ENCODE data around the gene COMTD1. TPM values are rescaled to one million over a fixed set of nuclear protein-coding genes. Genes with fewer than 3 reads are reported as not detected.

The COMTD1 gene
- total and polyA plus RNA-seq, 12 donors, result 2.0 to 137 (median 32.7) TPM

DNA sequence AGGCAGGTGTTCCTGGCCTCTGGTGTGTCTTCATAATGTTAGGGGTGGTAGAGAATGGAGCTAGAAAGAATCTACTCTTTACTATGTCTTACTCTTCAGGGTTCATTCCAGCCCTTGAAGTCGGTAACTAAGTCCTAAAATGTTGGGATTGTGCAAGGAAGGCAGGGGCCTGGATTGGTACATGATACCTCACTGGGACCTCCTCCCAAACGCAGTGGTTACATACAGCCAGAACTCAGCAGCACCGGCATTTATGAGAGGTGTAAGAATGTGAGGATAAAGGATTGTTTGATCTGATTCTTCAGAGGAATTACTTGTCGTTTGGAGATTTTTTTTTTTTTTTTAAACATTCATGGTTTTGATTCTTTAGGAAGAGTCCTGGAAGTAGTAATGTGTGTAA, 6.9 kb downstream of the COMTD1 start:
- intact Hi-C loops (cut with DNase I), result no loop called here
- peaks cover 33 to 58% of the 10 kb centered on the region in 2 donors for H3K4me1 ChIP-seq (replicated peaks in 1 of 2)
- WGBS, 4 donors, result 60 to 76% (median 68%) methylated on average over 4 of the region's 4 CpGs

DNA sequence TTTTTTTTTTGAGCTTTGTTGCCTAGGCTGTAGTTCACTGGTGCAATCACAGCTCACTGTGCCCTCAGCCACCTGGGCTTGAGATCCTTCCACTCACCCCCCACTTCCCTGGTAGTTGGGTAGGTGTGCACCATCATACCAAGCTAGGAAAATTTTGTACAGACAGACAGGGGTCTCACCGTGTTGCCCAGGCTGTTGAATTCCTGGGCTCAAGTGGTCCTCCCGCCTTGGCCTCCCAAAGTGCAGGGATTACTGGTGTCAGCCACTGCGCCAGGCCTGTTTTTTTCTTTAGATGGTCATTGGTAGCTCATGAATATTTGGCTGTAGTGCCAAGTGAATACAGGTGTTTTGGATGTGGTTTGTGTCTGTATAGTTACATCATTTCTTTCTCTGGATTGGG, 7.5 kb downstream of the COMTD1 start:
- H3K9me3 ChIP-seq (replicated peaks in 1 of 3), result no peaks in the 10 kb centered on the region
- no peak for TF ChIP-seq POLR2A (IDR thresholded peaks at IDR 0.05)
- TF ChIP-seq, protein P1, sequence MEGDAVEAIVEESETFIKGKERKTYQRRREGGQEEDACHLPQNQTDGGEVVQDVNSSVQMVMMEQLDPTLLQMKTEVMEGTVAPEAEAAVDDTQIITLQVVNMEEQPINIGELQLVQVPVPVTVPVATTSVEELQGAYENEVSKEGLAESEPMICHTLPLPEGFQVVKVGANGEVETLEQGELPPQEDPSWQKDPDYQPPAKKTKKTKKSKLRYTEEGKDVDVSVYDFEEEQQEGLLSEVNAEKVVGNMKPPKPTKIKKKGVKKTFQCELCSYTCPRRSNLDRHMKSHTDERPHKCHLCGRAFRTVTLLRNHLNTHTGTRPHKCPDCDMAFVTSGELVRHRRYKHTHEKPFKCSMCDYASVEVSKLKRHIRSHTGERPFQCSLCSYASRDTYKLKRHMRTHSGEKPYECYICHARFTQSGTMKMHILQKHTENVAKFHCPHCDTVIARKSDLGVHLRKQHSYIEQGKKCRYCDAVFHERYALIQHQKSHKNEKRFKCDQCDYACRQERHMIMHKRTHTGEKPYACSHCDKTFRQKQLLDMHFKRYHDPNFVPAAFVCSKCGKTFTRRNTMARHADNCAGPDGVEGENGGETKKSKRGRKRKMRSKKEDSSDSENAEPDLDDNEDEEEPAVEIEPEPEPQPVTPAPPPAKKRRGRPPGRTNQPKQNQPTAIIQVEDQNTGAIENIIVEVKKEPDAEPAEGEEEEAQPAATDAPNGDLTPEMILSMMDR (IDR thresholded peaks at IDR 0.05), result no peak
- no peak overlapping the region for H3K27ac ChIP-seq
- 91 to 100% (median 96%) methylated on average over 2 to 3 of the region's 3 CpGs for WGBS, 4 donors
- DNase-seq, result peak in 1 of 7 donors; percentile 3
- H3K4me3 ChIP-seq, result no peak overlapping the region
- peaks cover 37 to 57% of the 10 kb centered on the region in 2 donors for H3K4me1 ChIP-seq (replicated peaks in 1 of 2)
- intact Hi-C loops (cut with DNase I), result no loop called here
- H3K36me3 ChIP-seq (replicated peaks in 1 of 2), result peaks cover 0 to 52% of the 10 kb centered on the region in 2 donors
- H3K27me3 ChIP-seq, result no peaks in the 10 kb centered on the region

More for the DNA sequence above, 6.9 kb downstream of the COMTD1 start:
- Histone ChIP-seq H3K36me3 (replicated peaks in 1 of 2) (peaks cover 0 to 47% of the 10 kb centered on the region in 2 donors), H3K27me3 (no peaks in the 10 kb centered on the region), H3K4me3 (no peak overlapping the region), H3K9me3 (replicated peaks in 1 of 3) (no peaks in the 10 kb centered on the region), H3K27ac (peak overlapping the region in 1 of 5 donors; percentile 27)
- DNase-seq, result no peak
- no peak for TF ChIP-seq POLR2A (IDR thresholded peaks at IDR 0.05)
- TF ChIP-seq, protein P1 (IDR thresholded peaks at IDR 0.05), result no peak

DNA sequence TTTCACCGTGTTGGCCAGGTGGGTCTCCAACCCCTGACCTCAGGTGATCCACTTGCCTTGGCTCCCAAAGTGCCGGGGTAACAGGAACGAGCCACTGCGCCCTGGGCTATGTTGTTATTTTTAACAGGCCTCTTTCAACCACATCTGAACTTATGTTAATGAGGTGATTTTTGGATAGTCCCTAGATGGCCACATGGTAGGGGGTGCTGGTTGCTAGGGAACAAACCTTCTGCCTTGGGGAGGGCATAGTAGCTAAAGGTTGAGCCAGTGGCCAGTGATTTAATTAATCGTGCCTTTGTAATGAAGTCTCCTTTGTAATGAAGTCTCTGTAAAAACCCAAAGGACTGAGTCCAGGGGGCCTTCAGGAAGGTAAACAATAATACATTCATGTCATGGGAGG, 9.1 kb downstream of the COMTD1 start:
- Histone ChIP-seq H3K27ac (peak overlapping the region in 4 of 5 donors; percentile 90 to 96 (median 92)), H3K36me3 (replicated peaks in 1 of 2) (peaks cover 0 to 61% of the 10 kb centered on the region in 2 donors), H3K4me1 (replicated peaks in 1 of 2) (peaks cover 40 to 60% of the 10 kb centered on the region in 2 donors)

DNA sequence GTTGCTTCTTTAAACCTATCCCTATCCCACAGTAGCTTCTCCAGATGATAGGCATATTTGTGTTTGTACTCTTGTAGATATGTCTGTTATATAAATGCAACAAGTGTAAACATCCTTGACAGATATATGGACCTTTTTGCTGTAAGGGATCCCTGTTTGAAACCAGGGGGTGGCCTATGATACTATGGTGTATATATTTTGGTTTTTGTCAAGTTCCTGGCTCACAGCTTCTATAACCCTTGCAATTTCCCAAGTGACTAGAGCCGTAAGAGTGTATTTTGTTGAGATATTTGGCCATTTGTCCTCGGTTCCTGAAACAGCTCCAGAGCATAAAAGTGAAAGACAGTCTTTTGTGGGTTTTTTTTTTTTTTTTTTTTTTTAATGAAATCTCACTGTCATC, 9.7 kb downstream of the COMTD1 start:
- 20 to 56% (median 34%) methylated on average over 2 of the region's 2 CpGs for WGBS, 4 donors
- H3K27me3 ChIP-seq, result no peaks in the 10 kb centered on the region
- intact Hi-C loops (cut with DNase I), result no loop called here
- DNase-seq, result no peak
- peaks cover 0 to 61% of the 10 kb centered on the region in 2 donors for H3K36me3 ChIP-seq (replicated peaks in 1 of 2)
- H3K4me1 ChIP-seq (replicated peaks in 1 of 2), result peaks cover 40 to 60% of the 10 kb centered on the region in 2 donors
- TF ChIP-seq POLR2A (IDR thresholded peaks at IDR 0.05), result no peak
- TF ChIP-seq, protein P1 (IDR thresholded peaks at IDR 0.05), result no peak
- H3K27ac ChIP-seq, result peak overlapping the region; percentile 50 to 96 (median 91)
- no peaks in the 10 kb centered on the region for H3K9me3 ChIP-seq (replicated peaks in 1 of 3)
- H3K4me3 ChIP-seq, result peak overlapping the region in 1 of 4 donors; percentile 37

More for the DNA sequence above, 9.1 kb downstream of the COMTD1 start:
- WGBS, 4 donors, result 73 to 85% (median 81%) methylated on average over 3 to 5 of the region's 5 CpGs
- no peak overlapping the region for H3K4me3 ChIP-seq
- H3K9me3 ChIP-seq (replicated peaks in 1 of 3), result no peaks in the 10 kb centered on the region
- TF ChIP-seq, protein P1 (IDR thresholded peaks at IDR 0.05), result no peak
- TF ChIP-seq POLR2A (IDR thresholded peaks at IDR 0.05), result no peak
- DNase-seq, result peak in 1 of 7 donors; percentile 20
- H3K27me3 ChIP-seq, result no peaks in the 10 kb centered on the region
- intact Hi-C loops (cut with DNase I), result no loop called here
